Natural killer cell (primary cell): Measurements from ENCODE around the gene LDLRAD4. TPM values are rescaled to one million over a fixed set of nuclear protein-coding genes. Genes with fewer than 3 reads are reported as not detected.

Experiments used
- ATAC-seq, 3 donors: fragments of 150-1000 bp in 2 of 3; fragments of 200-7000 bp in 1 of 3; cut with Tn5 transposase; 1 replicate in 1 of 3; 2 replicates in 2 of 3; pipeline ENCODE4 v1.10.0; 2021; ENCODE audit warnings: mild to moderate bottlenecking in 2 of 3, moderate library complexity in 2 of 3
- DNase-seq, 2 donors: peaks; one replicate each; pipeline versions ENCODE4 v3.0.0 to v3.0.0-alpha.2; 2013 to 2021; ENCODE audit warnings: mixed read lengths in 1 of 2
- H3K27ac ChIP-seq: one replicate; pipeline ENCODE4 v1.5.1; 2013; ENCODE audit warnings: mild to moderate bottlenecking, low read length
- H3K27me3 ChIP-seq: one replicate; pipeline ENCODE4 v1.6.1; 2013; ENCODE audit warnings: low read length; ENCODE audit not compliant: control insufficient read depth, insufficient read depth
- H3K36me3 ChIP-seq: one replicate; pipeline ENCODE4 v1.6.1; 2013; ENCODE audit warnings: low read length; ENCODE audit not compliant: control insufficient read depth, insufficient read depth
- H3K4me1 ChIP-seq: one replicate; pipeline ENCODE4 v1.6.1; 2013; ENCODE audit warnings: low read length; ENCODE audit not compliant: control insufficient read depth, insufficient read depth
- H3K4me3 ChIP-seq: one replicate; pipeline ENCODE4 v1.5.1; 2013; ENCODE audit warnings: low read length
- H3K9me3 ChIP-seq: one replicate; pipeline ENCODE4 v1.6.1; 2013; ENCODE audit warnings: low read length; ENCODE audit not compliant: control insufficient read depth, insufficient read depth
- H3K27ac Mint-ChIP-seq, 2 donors: one replicate each; pipeline ENCODE4 v1.8.0; 2022; ENCODE audit warnings: mild to moderate bottlenecking in 2 of 2, mixed read lengths in 2 of 2, moderate library complexity in 1 of 2
- H3K27me3 Mint-ChIP-seq, 2 donors: one replicate each; pipeline ENCODE4 v1.8.0; 2022; ENCODE audit warnings: low read depth in 2 of 2, mixed read lengths in 2 of 2
- H3K36me3 Mint-ChIP-seq: one replicate; pipeline ENCODE4 v1.8.0; 2022; ENCODE audit warnings: mixed read lengths
- H3K4me1 Mint-ChIP-seq, 2 donors: one replicate each; pipeline ENCODE4 v1.8.0; 2022; ENCODE audit warnings: mixed read lengths in 2 of 2
- H3K4me3 Mint-ChIP-seq: one replicate; pipeline ENCODE4 v1.8.0; 2022; ENCODE audit warnings: mild to moderate bottlenecking, moderate library complexity, mixed read lengths
- H3K9me3 Mint-ChIP-seq, 2 donors: one replicate each; pipeline ENCODE4 v1.8.0; 2022; ENCODE audit warnings: mixed read lengths in 2 of 2
- CTCF ChIP-seq: fragments of 200-600 bp; IDR thresholded peaks from one replicate; pipeline ENCODE4 v1.8.0; 2022; ENCODE audit warnings: antibody characterized with exemption
- WGBS: methylation state at CpG from one replicate; pipeline ENCODE4 v1.1.7; 2013; ENCODE audit warnings: missing lambda C conversion rate; ENCODE audit not compliant: insufficient coverage; 5-methylcytosine and 5-hydroxymethylcytosine counted together
- intact Hi-C: fragments of 100-400 bp; cut with micrococcal nuclease; formaldehyde crosslinking; loops from one replicate; pipeline ENCODE4 v1.14.2; 2022
- total RNA-seq, 4 donors: library from RNA; stranded (reverse); fragments of 120-200 nt in 1 of 4; gene quantifications; one replicate each; pipeline versions ENCODE4 v1.2.3 to v1.2.4, GENCODE V29; 2013 to 2022

The LDLRAD4 gene
- total RNA-seq, 3 donors from 2014 or later (not counting 1 experiment from before 2014, with no cell fraction given): 24.0 to 36.3 (median 29.2) TPM

- Histone ChIP-seq H3K9me3 (no peaks in the 10 kb centered on the region), H3K4me3 (no peak overlapping the region), H3K4me1 (peaks cover 9% of the 10 kb centered on the region), H3K27ac (no peak overlapping the region), H3K36me3 (no peaks in the 10 kb centered on the region), H3K27me3 (no peaks in the 10 kb centered on the region)
- H3K4me3 Mint-ChIP-seq: no peak overlapping the region
- DNase-seq (no peak), ATAC-seq (no peak)
- TF ChIP-seq CTCF: no peak
- H3K27me3 Mint-ChIP-seq: no peaks in the 10 kb centered on the region
- intact Hi-C loops: no loop called here
- peaks cover 15 to 18% of the 10 kb centered on the region in 2 donors for H3K4me1 Mint-ChIP-seq
- H3K9me3 Mint-ChIP-seq: no peaks in the 10 kb centered on the region
- H3K36me3 Mint-ChIP-seq: no peaks in the 10 kb centered on the region
- H3K27ac Mint-ChIP-seq: no peak overlapping the region
- 96% methylated on average over 8 of the region's 8 CpGs for WGBS
Observed at GRCh38 chr18:13544953-13545352, 326.4 kb downstream of the LDLRAD4 start.

- peaks cover 8% of the 10 kb centered on the region for H3K4me1 ChIP-seq
- H3K36me3 Mint-ChIP-seq: no peaks in the 10 kb centered on the region
- H3K4me1 Mint-ChIP-seq: peaks cover 10 to 12% of the 10 kb centered on the region in 2 donors
- H3K36me3 ChIP-seq: no peaks in the 10 kb centered on the region
- no peak overlapping the region for H3K27ac ChIP-seq
- no peaks in the 10 kb centered on the region for H3K27me3 Mint-ChIP-seq
- no peaks in the 10 kb centered on the region for H3K9me3 ChIP-seq
- intact Hi-C loops: no loop called here
- no peak overlapping the region for H3K27ac Mint-ChIP-seq
- no peaks in the 10 kb centered on the region for H3K27me3 ChIP-seq
- no peak overlapping the region for H3K4me3 ChIP-seq
- no peak for TF ChIP-seq CTCF
- WGBS: 96% methylated on average over 4 of the region's 4 CpGs
- no peak for ATAC-seq
- DNase-seq: no peak
- H3K4me3 Mint-ChIP-seq: no peak overlapping the region
- no peaks in the 10 kb centered on the region for H3K9me3 Mint-ChIP-seq
Observed at GRCh38 chr18:13545514-13545913, 327.0 kb downstream of the LDLRAD4 start.

- WGBS: 82% methylated on average over 2 of the region's 4 CpGs
- no peak for DNase-seq
Observed at GRCh38 chr18:13545955-13546354, 327.4 kb downstream of the LDLRAD4 start.

More at GRCh38 chr18:13545955-13546354, 327.4 kb downstream of the LDLRAD4 start:
- intact Hi-C loops: no loop called here
- Histone ChIP-seq H3K4me1 (peaks cover 4% of the 10 kb centered on the region), H3K4me3 (no peak overlapping the region), H3K27ac (no peak overlapping the region), H3K27me3 (no peaks in the 10 kb centered on the region), H3K9me3 (no peaks in the 10 kb centered on the region), H3K36me3 (no peaks in the 10 kb centered on the region)
- H3K4me1 Mint-ChIP-seq: peaks cover 7 to 9% of the 10 kb centered on the region in 2 donors
- no peaks in the 10 kb centered on the region for H3K27me3 Mint-ChIP-seq
- no peak for TF ChIP-seq CTCF
- H3K9me3 Mint-ChIP-seq: no peaks in the 10 kb centered on the region
- no peak overlapping the region for H3K4me3 Mint-ChIP-seq
- no peaks in the 10 kb centered on the region for H3K36me3 Mint-ChIP-seq
- no peak overlapping the region for H3K27ac Mint-ChIP-seq
- ATAC-seq: no peak
